ENCODE data around the gene FBXW2. TPM values are rescaled to one million over a fixed set of nuclear protein-coding genes. Genes with fewer than 3 reads are reported as not detected.

The FBXW2 gene
- total RNA-seq, 1 donor from 2014 or later: 84.7 TPM

DNA sequence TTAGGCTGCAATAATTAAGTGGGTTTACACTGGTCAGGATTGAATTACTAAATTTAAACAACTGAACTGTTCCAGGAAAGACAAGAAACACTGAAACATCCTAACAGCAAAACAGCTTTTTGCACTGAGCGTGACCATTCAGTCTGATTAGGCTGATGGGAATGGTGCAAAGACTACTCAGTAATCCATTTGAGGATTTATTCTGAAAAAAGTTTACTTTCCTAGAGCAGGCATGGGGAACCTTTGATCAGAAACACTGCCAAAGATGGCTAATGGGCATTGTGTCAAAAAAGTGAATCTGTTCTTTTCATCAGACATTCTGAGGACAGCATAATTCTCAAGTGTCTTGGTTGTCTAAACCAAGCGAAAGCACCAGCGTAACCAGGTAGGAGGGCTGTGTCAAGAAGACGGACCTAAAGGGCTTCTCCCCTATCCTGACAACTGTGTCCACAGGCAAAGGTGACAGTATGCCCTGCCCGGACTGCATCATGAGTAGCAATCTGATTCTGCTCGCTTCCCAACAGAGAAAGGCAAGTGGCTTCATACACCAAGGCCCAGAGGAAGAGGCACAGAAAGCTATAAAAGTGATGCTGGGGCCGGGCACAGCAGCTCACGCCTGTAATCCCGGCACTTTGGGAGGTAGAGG lies 33.3 kb downstream of the FBXW2 start:
- H3K27ac Mint-ChIP-seq (ENCODE audit: unreplicated experiment): no peak overlapping the region
- no peak for DNase-seq (ENCODE audit: extremely low spot score, unreplicated experiment)
- TF ChIP-seq, protein P1, sequence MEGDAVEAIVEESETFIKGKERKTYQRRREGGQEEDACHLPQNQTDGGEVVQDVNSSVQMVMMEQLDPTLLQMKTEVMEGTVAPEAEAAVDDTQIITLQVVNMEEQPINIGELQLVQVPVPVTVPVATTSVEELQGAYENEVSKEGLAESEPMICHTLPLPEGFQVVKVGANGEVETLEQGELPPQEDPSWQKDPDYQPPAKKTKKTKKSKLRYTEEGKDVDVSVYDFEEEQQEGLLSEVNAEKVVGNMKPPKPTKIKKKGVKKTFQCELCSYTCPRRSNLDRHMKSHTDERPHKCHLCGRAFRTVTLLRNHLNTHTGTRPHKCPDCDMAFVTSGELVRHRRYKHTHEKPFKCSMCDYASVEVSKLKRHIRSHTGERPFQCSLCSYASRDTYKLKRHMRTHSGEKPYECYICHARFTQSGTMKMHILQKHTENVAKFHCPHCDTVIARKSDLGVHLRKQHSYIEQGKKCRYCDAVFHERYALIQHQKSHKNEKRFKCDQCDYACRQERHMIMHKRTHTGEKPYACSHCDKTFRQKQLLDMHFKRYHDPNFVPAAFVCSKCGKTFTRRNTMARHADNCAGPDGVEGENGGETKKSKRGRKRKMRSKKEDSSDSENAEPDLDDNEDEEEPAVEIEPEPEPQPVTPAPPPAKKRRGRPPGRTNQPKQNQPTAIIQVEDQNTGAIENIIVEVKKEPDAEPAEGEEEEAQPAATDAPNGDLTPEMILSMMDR (IDR thresholded peaks at IDR 0.05): no peak
- no peak overlapping the region for H3K4me3 Mint-ChIP-seq (ENCODE audit: unreplicated experiment)
- H3K27me3 Mint-ChIP-seq (ENCODE audit: unreplicated experiment): no peaks in the 10 kb centered on the region
- peaks cover 22% of the 10 kb centered on the region for H3K4me1 Mint-ChIP-seq (ENCODE audit: unreplicated experiment)
- peaks cover 38% of the 10 kb centered on the region for H3K36me3 Mint-ChIP-seq (ENCODE audit: unreplicated experiment)
- H3K9me3 Mint-ChIP-seq (ENCODE audit: unreplicated experiment): no peaks in the 10 kb centered on the region

DNA sequence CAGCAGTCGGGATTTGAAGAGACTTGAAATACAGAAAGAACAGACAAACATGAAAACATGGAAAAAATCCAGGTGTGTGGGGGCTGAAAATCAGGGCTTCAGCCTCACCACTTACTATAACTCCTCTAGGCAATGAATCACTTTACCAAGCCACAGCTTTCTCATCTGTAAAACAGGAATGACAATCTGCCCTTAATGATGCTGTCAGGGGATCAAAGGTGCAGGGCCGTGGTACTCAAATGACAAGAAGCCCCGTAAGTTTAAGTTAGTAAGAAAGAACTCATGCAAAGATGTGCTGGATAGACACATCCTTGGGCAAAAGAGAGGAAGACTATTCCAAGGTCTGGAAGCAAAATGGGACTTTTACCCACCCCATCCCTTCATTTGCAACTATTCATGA lies 34.7 kb downstream of the FBXW2 start:
- Mint-ChIP-seq H3K36me3 (ENCODE audit: unreplicated experiment) (peaks cover 32% of the 10 kb centered on the region), H3K4me3 (ENCODE audit: unreplicated experiment) (no peak overlapping the region), H3K27ac (ENCODE audit: unreplicated experiment) (no peak overlapping the region), H3K27me3 (ENCODE audit: unreplicated experiment) (no peaks in the 10 kb centered on the region), H3K9me3 (ENCODE audit: unreplicated experiment) (no peaks in the 10 kb centered on the region), H3K4me1 (ENCODE audit: unreplicated experiment) (peaks cover 22% of the 10 kb centered on the region)
- TF ChIP-seq, protein P1 (IDR thresholded peaks at IDR 0.05): no peak
- DNase-seq (ENCODE audit: extremely low spot score, unreplicated experiment): no peak

DNA sequence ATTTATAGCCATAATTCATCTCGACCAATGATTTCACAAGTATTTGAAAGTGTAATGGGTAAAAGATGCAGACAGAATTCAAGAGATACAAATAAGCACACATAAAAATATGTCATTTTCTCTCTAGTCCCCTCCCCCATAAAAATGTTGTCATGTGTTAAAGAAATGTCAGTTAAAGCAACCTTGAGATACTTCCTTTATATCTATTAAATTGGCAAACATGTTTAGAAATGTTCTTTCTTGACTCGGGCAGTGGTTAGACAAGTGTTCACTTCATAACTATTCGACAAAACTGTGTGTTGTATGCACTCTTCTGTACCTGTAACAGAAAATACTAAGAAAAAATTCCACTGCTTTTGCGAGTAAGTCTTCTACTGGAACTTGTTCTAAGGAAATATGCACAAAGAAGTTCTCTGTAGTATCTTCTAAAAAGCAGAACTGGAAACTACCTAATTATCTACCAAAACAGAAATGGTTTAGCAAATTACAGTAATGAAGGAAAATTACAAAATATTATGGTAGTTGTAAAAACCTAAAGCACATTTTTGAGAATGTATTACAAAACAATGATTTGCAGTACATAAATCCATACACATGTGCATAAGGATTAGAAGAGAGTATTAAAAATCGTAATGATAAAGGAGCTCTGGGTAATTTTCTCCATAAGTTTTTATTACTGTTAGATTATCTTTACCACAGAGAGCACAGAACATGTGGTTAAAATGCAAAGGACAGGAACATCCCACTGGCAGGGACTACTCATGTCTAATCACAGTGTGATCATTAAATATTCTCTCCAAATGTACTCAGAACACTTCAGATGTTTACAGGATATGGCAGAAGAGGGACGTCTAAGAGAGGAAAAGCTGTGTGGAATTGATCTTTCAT lies 35.9 kb downstream of the FBXW2 start:
- Mint-ChIP-seq H3K4me3 (ENCODE audit: unreplicated experiment) (no peak overlapping the region), H3K4me1 (ENCODE audit: unreplicated experiment) (peaks cover 22% of the 10 kb centered on the region), H3K9me3 (ENCODE audit: unreplicated experiment) (no peaks in the 10 kb centered on the region), H3K27ac (ENCODE audit: unreplicated experiment) (peak overlapping the region; percentile 14), H3K27me3 (ENCODE audit: unreplicated experiment) (no peaks in the 10 kb centered on the region), H3K36me3 (ENCODE audit: unreplicated experiment) (peaks cover 21% of the 10 kb centered on the region)
- no peak for DNase-seq (ENCODE audit: extremely low spot score, unreplicated experiment)
- TF ChIP-seq, protein P1 (IDR thresholded peaks at IDR 0.05): no peak

DNA sequence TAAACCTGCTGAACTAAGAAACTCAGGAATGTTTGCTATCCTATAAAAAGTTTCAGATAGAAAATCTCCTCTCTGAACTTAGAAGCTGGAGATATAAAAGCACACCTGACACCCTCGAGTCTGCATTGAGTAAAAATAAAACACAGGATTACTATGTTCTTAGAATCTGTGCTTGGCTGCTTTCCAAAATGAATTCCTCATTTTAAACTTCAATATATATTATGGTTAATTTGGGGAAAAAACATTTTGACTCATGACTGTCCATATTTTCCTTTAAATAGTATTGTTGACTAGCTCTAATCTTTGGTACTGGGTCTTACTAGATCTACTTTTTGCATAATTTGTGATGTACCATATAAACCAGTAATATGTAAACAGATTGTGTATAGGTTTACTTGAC lies 36.7 kb downstream of the FBXW2 start:
- Mint-ChIP-seq H3K9me3 (ENCODE audit: unreplicated experiment) (no peaks in the 10 kb centered on the region), H3K27ac (ENCODE audit: unreplicated experiment) (peak overlapping the region; percentile 48), H3K27me3 (ENCODE audit: unreplicated experiment) (no peaks in the 10 kb centered on the region), H3K4me1 (ENCODE audit: unreplicated experiment) (peaks cover 22% of the 10 kb centered on the region), H3K36me3 (ENCODE audit: unreplicated experiment) (peaks cover 17% of the 10 kb centered on the region), H3K4me3 (ENCODE audit: unreplicated experiment) (no peak overlapping the region)
- TF ChIP-seq, protein P1 (IDR thresholded peaks at IDR 0.05): no peak
- no peak for DNase-seq (ENCODE audit: extremely low spot score, unreplicated experiment)

DNA sequence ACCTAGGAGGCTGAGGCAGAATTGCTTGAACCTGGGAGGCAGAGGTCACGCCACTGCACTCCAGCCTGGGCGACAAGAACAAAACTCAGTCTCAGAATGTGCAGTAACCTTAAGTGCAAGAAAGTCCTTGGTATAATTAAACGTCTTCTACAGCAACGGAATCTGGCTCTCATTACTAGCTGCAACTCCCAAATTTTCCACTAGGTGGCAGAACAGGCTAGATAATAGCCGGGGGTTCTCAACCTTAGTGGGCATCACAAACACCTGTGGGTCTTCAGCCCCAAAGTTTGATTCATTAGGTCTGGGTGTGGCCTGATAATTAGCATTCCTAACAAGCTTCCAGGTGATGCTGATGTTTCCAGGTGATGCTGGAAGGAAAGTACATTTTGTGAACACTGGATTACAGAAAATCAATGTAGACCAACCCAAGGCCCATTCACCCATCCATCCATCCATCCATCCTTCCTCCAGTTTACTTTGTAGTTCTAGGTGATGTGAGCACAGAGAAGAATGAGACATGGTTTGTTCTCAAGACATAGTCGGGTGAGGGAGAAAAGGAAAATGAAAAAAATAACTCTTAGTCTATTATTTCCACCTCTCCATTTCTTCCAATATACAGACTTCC lies 37.3 kb downstream of the FBXW2 start:
- no peak for DNase-seq (ENCODE audit: extremely low spot score, unreplicated experiment)
- Mint-ChIP-seq H3K4me1 (ENCODE audit: unreplicated experiment) (peaks cover 20% of the 10 kb centered on the region), H3K27me3 (ENCODE audit: unreplicated experiment) (no peaks in the 10 kb centered on the region), H3K36me3 (ENCODE audit: unreplicated experiment) (peaks cover 15% of the 10 kb centered on the region), H3K4me3 (ENCODE audit: unreplicated experiment) (no peak overlapping the region), H3K27ac (ENCODE audit: unreplicated experiment) (peak overlapping the region; percentile 48), H3K9me3 (ENCODE audit: unreplicated experiment) (no peaks in the 10 kb centered on the region)
- TF ChIP-seq, protein P1 (IDR thresholded peaks at IDR 0.05): peak; percentile 89
